T47D (cell line): Measurements from ENCODE around the gene HOXC4.

Experiments used
- DNase-seq, 2 experiments: peaks; one replicate each; pipeline versions ENCODE4 v3.0.0 to v3.0.0-alpha.2; 2011 to 2012; ENCODE audit warnings: low read depth in 1 of 2, low spot score in 1 of 2
- JUND ChIP-seq: IDR thresholded peaks from 2 replicates; pipeline ENCODE4 v1.6.1; 2012; ENCODE audit warnings: low read depth
- in situ Hi-C: cut with HindIII; loops from 2 replicates; pipeline ENCODE4 v1.10.0; 2016; ENCODE audit warnings: low sequenced_read_pairs, low pct_unique_long_range_greater_than_20kb

HOXC4 gene

GRCh38 chr12:54010053-54010971 is 43.3 kb upstream of the HOXC4 start:
- no peak for TF ChIP-seq JUND
- no peak for DNase-seq
- in situ Hi-C loops: loop anchor here (25.0 kb wide), 1 partner anchor 177 kb away; the partner anchor contains the start of gene SMUG1

- in situ Hi-C loops: loop anchor here (25.0 kb wide), 1 partner anchor 176 kb away; the partner anchor contains the start of gene SMUG1
These were observed 42.5 kb upstream of the HOXC4 start for GRCh38 chr12:54010972-54011664.

GRCh38 chr12:54011665-54012532 is 41.7 kb upstream of the HOXC4 start:
- DNase-seq: no peak
- in situ Hi-C loops: loop anchor here (25.0 kb wide), 1 partner anchor 175 kb away; the partner anchor contains the start of gene SMUG1
- no peak for TF ChIP-seq JUND

More at GRCh38 chr12:54010972-54011664, 42.5 kb upstream of the HOXC4 start:
- TF ChIP-seq JUND: no peak
- no peak for DNase-seq

- in situ Hi-C loops: loop anchor here (25.0 kb wide), 1 partner anchor 174 kb away; the partner anchor contains the start of gene SMUG1
- no peak for DNase-seq
- no peak for TF ChIP-seq JUND
These were observed 40.8 kb upstream of the HOXC4 start for GRCh38 chr12:54012631-54013409.

- DNase-seq: no peak
- in situ Hi-C loops: loop anchor here (25.0 kb wide), 1 partner anchor 173 kb away; the partner anchor contains the start of gene SMUG1
- TF ChIP-seq JUND: no peak
These were observed 39.1 kb upstream of the HOXC4 start for GRCh38 chr12:54014377-54015017.

- no peak for DNase-seq
- no peak for TF ChIP-seq JUND
- in situ Hi-C loops: loop anchor here (25.0 kb wide), 1 partner anchor 172 kb away; the partner anchor contains the start of gene SMUG1
These were observed 38.4 kb upstream of the HOXC4 start for GRCh38 chr12:54015018-54015931.

GRCh38 chr12:54016051-54016450 is 37.6 kb upstream of the HOXC4 start:
- in situ Hi-C loops: loop anchor here (25.0 kb wide), 1 partner anchor 171 kb away; the partner anchor contains the start of gene SMUG1
- no peak for DNase-seq
- TF ChIP-seq JUND: no peak

- peak; percentile 86 to 98 for DNase-seq
- in situ Hi-C loops: loop anchor here (25.0 kb wide), 1 partner anchor 171 kb away; the partner anchor contains the start of gene SMUG1
- no peak for TF ChIP-seq JUND
These were observed 37.1 kb upstream of the HOXC4 start for GRCh38 chr12:54016478-54016964.

GRCh38 chr12:54017027-54017788 is 36.4 kb upstream of the HOXC4 start:
- in situ Hi-C loops: loop anchor here (25.0 kb wide), 1 partner anchor 170 kb away; the partner anchor contains the start of gene SMUG1
- DNase-seq: peak in 1 of 2 experiments; percentile 78
- TF ChIP-seq JUND: no peak
